UCSD-AML1 (cell line): ENCODE data around the gene SMYD2.

Source experiments
- DNase-seq: peaks from one replicate; lab custom pipeline; 2025; ENCODE audit not compliant: unreplicated experiment; lab: John Stamatoyannopoulos, UW

The SMYD2 gene

GRCh38 chr1:214300149-214300780 lies 19.3 kb downstream of the SMYD2 start:
- DNase-seq = no peak

GRCh38 chr1:214301526-214301925 lies 20.6 kb downstream of the SMYD2 start:
- DNase-seq = no peak

DNA sequence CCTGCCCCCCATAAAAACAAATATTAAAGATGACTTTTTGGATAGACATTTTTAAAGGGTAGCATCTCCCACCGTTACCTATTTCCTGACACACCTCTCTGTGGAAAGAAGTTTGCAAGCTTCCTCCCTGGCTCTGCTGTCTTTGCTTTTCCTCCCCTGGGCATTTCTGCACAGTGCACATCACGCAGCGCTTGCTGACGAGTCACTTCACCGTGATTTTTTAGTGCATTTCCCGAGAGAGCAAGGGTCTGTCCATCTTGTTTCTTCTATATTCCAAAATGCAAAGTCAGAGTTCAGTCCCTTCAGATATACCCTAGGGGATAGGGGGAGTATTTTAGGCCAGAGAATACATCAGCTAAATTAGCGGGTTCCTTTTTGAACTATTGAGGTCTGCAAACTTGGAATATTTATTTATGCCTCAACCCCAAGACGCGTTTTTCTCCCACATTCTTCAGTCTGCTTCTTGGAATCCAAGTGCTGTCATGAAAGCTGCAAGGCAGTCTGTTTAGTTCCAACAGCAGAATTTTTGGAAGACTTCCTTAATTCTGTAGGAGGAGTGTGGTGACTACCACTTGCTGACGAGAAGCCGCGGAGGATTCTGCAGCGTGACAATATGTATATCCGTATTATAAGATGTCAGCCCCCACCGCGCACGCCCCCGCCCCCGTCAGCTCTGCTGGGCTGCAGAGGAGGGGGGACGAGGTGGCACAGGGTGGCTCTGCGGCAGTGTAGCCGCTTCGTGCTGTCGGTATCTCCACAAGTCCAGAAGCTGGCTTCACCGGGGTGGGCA lies 22.4 kb downstream of the SMYD2 start:
- DNase-seq = no peak

DNA sequence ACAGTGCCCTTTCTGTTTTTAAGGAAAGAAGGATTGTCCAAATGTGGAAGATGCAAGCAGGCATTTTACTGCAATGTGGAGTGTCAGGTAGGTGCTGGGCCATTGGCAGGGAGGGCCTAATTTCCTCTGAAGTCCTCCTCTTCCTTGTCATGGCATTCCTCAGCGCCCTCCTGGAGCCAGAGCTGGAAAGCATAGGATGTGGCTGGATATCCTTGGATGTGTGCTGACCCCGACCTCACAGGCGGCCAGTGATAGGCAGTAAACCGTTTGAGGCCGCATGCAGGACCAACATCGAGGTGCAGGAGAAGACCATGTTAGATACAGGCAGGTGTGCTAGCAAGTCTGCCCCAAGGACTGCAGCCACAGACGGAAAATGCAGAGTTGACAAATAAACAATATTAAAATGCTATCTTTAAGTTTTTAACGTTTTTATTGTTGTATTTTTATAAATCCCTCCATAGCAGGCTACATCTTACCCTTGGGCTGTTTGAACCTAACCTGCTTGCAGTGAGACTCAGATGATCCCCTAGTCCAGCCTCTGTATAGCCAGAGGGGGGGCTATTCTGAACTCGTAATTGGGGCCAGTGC lies 24.3 kb downstream of the SMYD2 start:
- no peak for DNase-seq

DNA sequence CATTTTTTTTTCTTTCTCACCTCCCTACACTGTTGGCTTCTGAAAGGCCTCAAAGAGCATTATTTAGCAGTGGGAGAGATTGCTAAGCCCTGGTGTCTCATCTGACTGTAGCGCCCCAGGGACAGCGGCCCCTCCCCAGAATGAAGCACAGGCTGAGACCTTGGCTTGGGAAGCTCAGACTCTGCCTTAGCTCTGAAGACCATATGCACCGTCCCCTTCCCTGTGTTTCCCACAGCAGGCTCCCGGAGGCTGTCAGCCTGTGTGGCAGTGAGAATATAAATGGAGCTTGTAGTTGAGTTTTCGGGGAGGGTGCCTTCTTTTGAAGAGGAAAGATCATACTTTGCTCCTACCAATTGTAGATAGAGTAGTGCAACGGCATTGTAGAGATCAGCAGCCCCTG lies 25.3 kb downstream of the SMYD2 start:
- DNase-seq = no peak

- DNase-seq = no peak
These were observed 29.1 kb downstream of the SMYD2 start for GRCh38 chr1:214310010-214310409.

DNA sequence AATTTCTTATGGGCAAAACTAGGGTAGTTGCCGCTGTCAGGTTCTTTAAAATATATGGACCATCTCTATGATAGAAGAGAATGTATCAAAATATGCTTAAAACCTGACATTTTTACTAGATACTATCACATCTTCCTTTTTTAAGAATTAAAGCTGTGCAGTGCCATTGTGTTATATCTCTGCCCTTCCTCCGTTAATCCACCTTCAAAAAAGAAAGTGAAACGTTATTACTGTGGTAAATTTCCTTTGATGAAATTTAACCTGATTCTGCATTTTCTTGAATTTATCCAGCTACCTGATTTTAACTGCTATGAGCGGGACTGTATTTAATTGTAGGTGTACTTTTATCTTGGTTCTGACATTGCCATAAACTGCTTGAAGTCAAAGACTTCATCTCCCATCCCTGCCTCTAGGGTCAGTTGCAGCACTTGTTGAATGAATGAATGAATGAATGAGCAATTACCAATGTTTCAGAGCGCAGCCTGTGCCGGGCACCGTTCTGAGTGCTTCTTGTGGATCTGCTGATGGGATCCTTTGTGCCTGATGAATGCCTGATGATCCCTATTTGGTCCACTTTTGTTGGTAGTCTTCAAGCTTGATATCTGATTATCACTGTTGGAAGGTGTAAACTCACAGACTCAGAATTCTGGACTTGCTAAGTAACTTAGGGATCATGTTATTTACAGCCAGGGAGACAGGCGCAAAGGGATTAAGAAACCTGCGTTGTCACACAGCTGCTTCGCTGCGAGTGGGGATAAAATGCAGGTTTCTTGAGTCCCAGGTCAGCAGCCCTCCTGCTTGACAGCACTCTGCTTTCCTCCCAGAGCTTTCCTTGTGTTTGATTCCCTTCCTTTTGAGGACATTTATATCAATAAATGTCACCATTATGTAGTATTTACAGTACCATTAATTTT lies 30.1 kb downstream of the SMYD2 start:
- no peak for DNase-seq

DNA sequence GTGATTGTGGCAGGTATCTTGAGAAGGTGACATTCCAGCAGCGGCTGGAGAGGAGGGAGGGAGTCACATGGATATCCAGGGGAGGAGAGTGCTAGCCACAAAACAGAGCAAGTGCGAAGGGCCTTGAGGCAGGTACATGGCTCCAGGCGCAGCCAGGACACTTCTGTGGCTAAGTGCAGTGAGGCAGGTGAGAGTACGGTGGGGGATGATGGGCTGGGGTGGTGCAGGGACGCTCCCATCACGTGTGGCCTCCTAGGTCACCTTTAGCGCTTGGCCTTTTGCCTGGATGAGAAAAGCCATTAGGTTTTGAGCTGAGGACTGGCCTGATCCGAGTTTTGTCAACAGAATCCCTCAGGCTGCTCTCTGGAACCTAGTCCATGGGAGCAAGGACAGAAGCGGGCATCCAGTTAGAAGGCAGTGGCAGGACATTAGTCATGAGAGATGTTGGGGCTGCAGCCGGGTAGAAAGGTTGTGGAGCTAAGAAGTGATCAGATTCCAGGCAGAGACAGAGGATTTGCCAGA lies 31.6 kb downstream of the SMYD2 start:
- no peak for DNase-seq

DNA sequence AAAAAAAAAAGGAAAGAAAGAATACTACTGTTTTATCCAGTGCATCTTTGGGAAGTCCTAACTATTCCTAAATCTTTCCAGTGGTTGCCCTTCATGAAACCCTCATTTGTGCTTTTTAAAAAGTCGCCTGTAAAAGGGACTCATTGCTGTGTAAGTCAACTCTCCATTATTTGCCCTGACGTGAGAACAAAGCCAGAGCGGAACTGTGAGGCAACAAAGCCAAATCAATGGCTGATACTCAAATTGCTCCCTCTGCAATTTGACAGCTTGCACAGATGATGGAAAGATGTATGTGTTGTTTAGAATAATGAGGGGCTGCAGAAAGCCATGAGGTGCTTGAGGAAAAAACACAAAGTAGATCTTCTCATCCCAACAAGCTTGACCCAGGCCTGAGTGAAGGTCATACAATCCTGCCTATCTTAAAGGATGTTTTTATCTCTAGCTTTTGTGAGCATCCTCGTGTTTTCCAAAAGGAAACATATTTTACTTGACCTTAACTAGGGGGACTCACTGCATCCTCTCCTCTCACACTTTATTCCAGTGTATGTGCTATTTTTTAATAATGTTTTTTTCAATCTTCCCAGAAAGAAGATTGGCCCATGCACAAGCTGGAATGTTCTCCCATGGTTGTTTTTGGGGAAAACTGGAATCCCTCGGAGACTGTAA lies 33.4 kb downstream of the SMYD2 start:
- no peak for DNase-seq

DNA sequence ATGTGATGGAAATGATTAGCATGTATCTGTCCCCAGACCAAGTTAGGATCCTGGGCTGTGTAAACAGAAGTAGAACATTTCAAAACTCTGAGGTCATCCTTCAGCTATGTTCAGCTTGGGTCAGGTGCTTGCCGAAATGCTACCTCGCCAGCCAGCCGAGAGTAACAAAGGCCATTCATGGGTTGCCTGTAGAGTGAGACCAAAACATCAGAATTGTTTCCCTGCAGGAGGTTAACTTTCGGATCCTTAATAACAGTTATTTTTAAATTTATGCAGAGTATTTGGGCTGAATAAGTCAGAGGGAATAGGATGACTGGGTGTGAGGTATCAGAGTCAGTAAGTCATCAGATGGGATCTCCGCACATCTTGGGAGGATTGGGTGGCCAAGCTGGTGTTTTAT lies 35.6 kb downstream of the SMYD2 start:
- no peak for DNase-seq

DNA sequence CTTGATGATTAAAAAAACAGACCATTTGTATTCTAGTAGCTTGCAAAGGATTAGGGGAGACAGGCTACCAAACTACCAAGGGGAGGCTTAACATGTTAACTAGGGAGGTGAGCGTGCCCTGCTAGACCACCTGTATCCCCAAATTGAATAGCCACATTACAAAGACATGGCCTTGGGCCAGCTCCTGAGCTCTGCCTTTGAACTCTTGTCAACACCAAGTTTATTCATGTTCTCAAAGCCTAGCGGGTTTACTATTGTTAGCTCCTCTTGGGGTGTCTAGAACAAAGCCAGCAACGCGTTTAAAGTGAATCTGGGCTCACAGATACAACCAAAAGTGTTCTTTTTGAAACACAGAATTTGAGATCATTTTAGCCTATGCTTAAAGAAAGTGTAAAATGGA lies 36.3 kb downstream of the SMYD2 start:
- no peak for DNase-seq

DNA sequence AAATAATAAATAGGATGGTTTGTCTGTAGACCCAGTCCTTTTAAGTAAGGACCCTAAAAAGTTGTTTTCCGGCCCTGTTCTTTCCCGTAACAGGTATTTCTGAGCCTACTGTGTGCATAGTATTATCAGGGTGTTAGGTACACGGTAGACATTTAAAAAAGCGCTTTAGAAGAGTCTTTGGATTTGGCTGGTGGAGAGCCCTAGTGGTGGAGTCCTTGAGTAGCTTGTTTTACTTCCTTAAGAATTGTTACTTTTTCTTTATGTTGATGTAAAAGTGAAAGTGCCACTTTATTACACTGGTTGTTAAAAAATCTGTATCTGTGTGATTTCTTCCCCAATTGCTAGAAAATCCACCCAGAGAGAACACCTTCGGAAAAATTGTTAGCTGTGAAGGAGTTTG lies 36.8 kb downstream of the SMYD2 start:
- no peak for DNase-seq

DNA sequence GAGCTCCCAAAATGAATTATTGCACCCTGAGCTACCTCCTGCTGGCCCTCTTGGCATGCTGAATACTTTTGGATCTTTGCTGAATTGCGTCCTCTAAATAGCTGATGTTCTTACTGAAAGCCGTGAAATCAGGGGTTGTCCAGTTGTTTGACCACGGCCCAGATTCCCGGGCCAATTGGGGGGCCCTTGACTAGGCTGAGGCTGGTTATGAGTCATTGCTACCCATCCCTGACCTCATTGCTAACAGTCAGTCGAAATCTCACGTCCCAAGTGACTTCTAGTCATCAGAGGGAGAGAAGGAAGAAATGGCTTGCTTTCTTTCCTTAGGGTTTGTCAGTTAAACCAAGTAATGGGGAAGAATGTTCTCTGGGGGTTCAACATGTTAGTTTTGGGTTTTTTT lies 37.4 kb downstream of the SMYD2 start:
- DNase-seq = no peak

- no peak for DNase-seq
These were observed 38.2 kb downstream of the SMYD2 start for GRCh38 chr1:214318956-214319736.

DNA sequence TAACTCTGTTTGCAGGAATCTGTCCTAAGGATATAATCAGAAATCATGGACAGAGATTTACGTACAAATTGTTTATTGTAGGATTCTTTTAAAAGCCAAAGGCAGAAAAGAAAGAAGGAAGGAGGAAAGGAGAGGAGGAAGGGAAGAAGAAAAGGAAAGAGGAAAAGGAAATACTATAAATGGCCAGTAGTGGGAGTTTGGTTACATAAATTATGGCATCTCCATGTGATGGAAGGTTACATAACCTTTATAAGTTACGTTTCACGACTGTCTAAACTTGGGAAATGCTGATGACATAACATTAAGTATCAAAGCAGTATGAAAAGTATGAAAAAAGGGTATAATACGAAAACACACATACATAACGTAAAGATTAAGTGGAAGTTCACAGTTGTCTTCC lies 39.0 kb downstream of the SMYD2 start:
- no peak for DNase-seq

DNA sequence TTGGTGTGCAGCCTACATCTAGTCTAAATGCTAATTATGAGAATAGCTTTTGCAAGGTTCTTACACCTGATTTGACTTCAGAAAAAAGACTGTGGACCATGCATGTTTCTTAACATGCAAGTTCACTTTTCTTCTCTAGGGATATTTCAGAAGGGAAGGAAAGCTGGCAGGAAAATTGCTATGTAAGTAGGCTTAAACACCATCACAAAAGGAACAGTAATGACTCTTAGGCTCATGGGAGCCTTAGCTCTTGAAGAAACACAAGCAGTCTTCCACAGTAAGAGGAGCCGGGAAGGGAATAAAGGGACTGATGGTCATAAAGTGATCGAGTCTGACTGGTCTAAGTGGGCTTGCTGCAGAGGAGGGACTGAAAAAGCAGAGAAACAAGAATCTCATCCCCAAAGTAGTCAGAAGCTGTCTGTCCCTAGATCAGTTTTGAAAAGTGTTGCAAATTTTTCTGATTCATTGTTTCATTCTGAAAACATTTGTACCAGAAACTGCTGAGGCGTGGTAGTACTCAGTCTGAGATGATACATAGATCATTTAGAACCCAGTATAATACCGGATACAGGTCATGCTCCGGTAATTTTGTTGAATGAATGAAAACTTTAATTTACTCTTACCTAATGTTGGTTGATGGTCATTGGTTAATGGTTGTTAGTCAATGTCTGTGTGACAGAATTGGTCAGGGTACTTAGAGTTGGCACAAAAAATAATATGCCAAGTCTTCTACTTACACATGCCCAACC lies 40.9 kb downstream of the SMYD2 start:
- no peak for DNase-seq

DNA sequence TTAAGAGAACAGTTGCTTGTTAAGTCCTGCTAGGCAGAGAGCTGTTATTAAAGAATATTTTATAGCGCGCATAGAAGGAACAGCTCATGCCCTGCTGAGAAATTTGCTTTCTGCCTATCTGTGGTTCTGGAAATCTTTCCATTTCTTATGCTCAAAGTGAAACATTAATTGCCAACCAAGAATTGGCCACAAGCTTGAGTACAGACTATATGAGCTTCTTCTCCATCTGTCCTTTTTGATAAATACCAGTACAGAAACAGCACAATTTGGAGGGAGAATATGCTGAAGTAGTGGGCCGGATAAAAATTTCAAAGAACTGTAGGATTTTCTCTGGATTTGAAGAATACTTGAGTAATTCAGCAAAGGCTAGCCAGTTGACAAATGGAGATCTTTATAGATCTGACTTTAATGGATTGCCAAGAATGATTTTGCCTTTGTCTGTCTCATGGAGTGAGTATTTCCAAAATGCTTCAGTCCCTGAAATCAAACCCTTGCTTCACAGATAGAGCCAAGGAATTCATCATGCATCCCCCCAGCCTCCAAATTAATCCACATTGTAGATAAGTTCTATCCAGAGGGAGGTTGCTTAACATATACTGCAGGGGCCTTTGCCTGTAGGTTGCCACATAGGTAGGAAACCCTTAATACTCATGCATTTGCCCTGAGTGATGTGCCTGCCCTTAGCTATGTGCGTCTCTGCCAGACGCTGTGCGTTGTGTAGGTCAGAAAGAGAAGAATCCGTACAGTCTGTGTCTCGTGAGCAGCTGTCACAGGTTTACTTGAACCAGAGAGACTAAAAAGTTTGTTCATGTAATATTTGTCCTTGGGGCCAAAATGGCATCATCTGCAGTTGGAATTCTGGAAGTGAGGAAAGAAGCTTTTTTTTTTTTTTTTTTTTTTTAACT lies 44.2 kb downstream of the SMYD2 start:
- DNase-seq = no peak

DNA sequence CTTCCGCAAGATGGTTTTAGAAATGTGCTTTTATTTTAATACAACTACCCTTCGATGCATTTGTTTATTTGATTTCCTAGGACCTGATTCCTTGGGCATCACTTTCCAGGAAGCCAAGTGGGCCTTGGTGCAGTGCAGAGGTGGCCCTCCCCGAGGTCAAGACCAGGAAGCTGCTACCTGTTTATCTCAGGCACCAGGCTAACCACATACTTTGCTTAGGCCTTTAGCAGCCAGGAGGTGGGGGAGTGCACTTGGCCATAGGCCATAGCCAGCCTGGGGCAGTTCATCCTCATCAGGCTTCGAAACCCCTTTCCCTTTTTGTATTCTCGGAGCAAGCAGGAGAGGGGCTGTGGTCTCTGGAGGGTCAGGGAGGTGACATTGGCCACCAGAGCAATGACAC lies 45.4 kb downstream of the SMYD2 start:
- DNase-seq = no peak
